MM.1S (cell line): Measurements from ENCODE around the gene UBE2D1.

ENCODE experiments used
- CTCF ChIP-seq: fragments of 300-600 bp; sonication (generic); IDR thresholded peaks from 2 replicates; pipeline ENCODE4 v1.5.1; 2016; ENCODE audit warnings: antibody characterized with exemption, low read length, mixed read lengths
- EZH2 ChIP-seq: fragments of 300-600 bp; sonication (generic); optimal IDR thresholded peaks from 2 replicates; pipeline ENCODE3; 2017; ENCODE audit warnings: low read depth, mild to moderate bottlenecking, antibody characterized with exemption, low read length, mixed read lengths
- EZH2phosphoT487 ChIP-seq: fragments of 300-600 bp; sonication (generic); IDR thresholded peaks from 2 replicates; pipeline ENCODE4 v1.6.1; 2018; ENCODE audit warnings: antibody characterized with exemption, low read length

- TF ChIP-seq CTCF = no peak
- no peak for TF ChIP-seq EZH2
- TF ChIP-seq EZH2phosphoT487 = no peak
Observed at GRCh38 chr10:58319599-58319998, 15.2 kb upstream of the UBE2D1 start.
